Renal cortex interstitium (tissue), 11 donors: Measurements from ENCODE around the gene XRRA1. TPM values are rescaled to one million over a fixed set of nuclear protein-coding genes. Genes with fewer than 3 reads are reported as not detected.
"Not testable (repeated sequence)": the region's sequence is repeated elsewhere in the genome, so short reads cannot be mapped to it uniquely, and the experiment has no call there.

ENCODE experiments used
- DNase-seq, 11 donors: peaks; one replicate each; pipeline ENCODE4 v3.0.0-alpha.2; 2013; ENCODE audit warnings: low read depth in 9 of 11, low spot score in 4 of 11; ENCODE audit errors: extremely low read depth in 1 of 11
- polyA plus RNA-seq, 3 donors: library from polyadenylated mRNA; unstranded; fragments of 120-200 nt; gene quantifications; one replicate each; pipeline ENCODE4 v1.2.1, GENCODE V29; 2013; ENCODE audit not compliant: insufficient read length in 3 of 3

XRRA1 gene
- polyA plus RNA-seq, 3 donors: 6.2 to 14.6 (median 9.8) TPM

DNA sequence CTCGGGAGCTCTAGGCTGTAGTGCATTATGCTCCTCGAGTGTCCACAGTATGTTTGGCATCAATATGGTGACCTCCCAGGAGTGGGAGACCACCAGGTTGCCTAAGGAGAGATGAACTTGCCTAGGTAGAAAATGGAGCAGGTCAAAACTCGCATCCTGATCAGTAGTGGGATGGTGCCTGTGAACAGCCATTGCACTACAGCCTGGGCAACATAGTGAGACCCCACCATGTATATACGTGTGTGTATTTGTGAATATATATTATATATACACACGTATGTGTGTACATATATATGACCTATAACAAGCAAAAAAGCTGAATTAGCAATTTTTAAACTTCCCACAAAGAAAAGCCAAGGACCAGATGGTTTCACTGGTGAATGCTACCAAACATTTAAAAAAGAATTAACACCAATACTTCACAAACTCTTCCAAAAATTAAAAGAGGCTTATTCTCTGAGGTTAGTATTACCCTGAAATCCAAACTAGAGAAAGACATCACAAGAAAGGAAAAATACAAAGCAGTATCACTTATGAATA, 102.8 kb downstream of the XRRA1 start:
- DNase-seq: no peak

DNA sequence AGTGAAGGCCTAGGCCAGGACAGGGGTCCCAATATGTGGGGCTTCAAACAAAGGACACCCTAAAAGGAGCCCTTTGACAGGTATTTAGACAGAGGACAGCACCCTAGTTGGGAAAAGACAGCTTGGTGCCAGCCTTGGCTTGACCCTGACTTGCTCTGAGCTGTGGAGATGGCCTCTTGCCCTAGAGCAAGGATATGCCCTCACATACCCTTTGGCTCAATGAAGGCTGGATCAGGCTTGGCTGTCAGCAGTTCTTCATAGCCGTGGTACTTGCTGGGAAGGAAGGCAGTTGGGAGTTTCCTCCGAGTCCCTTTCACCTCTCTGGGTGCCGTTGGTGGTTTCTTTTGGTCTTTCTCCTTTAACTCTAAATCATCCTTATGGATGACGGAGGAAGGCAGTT, 104.0 kb downstream of the XRRA1 start:
- no peak for DNase-seq

DNA sequence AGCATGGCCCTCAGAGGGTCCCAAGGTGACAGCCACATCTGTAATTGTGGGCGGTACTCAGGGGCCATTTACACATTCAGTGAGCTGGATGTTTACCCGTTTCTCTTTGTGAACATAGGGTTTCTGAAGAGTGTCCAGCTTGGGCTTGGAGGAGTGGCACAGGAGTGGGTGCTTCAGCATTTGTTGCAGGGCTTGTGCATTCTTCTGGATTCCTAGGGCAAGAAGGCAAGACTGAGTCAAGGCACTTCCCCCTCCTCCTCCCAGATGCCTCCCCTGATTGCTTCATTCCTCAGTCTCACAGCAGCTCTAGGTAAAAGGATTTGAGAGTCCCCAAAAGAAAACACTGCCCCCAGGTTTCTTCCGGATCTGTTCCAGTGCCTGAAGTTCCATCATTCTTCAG, 104.8 kb downstream of the XRRA1 start:
- DNase-seq: no peak

DNA sequence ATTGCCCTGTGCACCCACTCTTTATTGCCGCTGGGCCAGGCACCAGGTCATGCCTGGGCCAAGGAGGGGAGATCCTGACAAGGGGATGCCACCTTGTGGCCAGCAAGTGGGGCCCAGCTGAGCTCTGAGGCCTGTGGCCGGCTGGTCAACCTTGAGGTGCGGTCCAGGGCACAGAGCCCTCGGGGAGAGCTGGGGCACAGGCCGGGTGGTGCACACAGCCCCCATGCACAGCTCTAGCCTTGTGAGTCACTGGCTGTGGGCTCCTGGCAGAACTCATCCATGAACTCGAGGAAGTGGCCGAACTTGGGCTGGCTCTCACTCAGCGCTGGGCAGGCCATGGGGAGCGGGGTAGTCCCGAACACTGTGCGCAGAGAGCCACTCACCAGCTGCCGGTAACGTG, 105.9 kb downstream of the XRRA1 start:
- no peak for DNase-seq

DNA sequence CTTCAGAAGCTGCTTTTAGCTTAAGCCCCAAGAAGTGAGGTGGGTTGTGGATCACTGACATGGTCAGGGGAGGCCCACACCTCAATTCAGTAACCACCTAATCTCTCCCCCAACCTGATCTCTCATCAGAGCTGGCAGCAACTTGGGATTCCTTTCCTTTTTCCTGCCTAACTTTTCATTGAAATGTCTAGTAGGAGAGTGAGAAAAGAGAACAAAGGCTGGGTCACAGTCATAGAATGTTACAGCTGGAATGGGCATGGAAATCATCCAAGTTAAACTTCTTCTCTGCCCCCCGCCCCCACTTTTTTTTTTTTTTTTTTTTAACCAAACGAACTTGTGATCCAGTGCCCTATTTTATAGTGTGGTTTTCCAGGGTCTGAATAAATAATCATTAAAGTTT, 108.4 kb downstream of the XRRA1 start:
- no peak for DNase-seq

DNA sequence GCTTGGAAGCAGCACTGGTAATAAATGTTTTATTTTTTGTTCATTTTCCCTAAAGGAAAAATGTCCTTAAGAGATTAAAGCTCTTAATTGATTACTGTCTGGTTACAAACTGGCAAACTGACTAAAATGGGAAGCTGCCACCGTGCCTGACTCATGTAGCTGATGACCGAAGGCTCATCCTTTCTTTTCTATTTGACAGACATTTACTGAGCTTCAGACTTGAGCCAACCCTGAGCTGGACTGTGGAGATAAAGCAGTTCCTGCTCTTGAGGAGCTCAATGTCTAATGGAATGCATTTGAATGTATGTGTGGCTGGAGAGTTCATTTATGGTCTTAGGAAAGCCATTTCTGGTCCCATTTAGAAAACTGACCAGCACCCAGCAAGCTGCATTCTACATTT, 108.9 kb downstream of the XRRA1 start:
- no peak for DNase-seq

DNA sequence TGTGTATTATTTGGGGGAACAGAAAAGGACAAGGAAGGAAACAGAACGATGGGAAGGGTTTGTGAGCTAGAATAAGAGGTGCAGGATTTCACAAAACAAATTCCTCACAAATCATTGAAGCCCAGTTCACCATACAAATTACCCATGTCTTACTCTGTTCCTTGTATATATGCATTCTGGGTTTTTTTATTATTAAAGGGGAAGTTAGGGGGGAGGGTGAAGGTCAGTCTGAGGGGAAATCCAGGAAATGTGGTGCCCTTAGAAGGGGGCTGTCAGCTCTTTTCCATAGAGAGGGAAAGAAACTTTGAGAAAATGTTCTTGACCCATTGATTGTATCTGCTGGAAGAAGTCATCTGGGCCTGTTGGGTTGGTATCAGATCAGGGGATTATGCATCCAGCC, 109.4 kb downstream of the XRRA1 start:
- no peak for DNase-seq

DNA sequence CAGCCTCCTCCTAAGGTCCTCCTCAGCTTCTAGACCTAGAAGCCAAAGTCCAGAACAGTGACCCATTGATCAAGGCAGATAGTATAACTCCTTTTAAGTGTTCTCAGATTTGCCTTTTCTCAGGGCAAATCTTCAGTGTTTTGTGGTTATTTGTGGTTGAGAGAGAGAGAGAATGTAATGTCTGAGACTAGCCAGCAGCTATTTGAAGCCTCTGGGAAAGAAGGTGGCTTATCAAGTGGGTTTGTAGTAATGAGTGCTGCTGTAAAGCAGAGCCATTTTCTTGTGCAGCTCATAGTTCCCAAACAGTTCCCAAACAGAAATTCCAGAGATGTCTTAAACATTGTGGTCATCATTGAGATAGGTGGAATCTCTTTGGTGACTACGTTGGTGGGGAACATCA, 110.7 kb downstream of the XRRA1 start:
- DNase-seq: no peak

DNA sequence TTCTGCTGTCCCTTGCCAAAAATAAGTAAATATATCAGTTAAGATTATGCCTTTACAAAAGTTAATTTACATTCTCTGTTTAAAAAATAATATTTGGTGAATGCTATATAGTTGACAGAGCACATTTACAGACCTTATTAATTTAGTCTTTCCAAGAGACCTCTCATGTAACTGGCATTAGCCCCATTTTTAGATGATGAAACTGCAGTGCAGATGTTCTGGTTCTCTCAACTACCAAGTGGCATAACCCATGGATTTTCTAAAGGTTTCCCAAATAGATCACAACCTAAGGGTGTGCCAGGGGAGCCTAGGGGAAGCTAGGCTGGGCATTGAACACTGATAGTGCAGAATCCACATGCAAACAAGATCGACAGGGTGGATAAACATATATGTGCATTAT, 111.7 kb downstream of the XRRA1 start:
- DNase-seq: no peak

DNA sequence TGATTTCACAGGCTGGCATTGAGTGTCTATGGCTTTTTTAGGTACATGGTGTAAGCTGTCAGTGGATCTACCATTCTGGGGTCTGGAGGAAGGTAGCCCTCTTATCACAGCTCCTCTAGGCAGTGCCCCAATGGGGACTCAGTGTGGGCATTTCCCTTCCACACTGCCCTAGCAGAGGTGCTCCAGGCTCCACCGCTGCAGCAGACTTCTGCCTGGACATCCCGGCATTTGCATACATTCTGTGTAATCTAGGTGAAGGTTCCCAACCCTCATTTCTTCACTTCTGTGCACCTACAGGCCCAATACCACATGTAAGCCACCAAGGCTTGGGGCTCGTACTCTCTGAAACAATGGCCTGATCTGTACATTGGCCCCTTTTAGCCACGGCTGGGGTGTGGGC, 122.0 kb downstream of the XRRA1 start:
- DNase-seq: no peak

DNA sequence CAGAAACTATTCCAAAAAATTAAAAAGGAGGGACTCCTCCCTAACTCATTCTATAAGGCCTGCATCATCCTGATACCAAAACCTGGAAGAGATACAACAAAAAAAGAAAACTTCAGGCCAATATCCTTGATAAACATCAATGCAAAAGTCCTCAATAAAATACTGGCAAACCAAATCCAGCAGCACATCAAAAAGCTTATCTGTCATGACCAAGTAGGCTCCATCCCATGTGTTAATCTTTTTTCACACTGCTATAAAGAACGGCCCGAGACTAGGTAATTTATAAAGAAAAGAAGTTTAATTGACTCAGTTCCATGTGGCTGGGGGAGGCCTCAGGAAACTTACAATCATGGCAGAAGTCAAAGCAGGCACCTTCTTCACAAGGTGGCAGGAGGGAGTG, 123.3 kb downstream of the XRRA1 start:
- not testable (repeated sequence) for DNase-seq

DNA sequence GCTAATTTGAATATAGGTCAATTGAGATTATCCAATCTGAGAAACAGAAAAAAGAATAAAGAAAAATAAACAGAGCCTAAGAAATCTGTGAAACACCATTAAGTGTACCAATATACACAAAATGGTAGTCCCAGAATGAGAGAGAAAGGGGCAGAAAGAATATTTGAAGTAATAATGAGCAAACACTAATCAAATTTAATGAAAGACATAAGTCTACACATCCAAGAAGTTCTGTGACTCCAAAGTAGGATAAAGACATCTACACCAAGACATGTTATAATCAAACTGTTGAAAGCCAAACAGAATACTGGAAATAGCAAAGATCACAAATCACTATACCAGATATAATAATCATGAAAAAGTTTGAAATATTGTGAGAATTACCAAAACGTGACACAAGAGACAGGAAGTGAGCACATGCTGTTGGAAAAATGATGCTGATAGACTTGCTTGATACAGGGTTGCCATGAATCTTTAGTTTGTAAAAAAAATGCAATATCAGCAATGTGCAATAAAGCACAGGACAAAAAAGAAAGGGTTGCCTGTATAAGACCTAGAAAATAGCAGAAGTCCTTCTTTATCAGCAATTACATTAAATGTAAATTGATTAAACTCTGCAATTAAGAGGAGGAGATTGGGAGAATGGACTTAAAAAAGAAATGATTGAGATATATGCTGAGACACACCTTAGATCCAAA, 124.5 kb downstream of the XRRA1 start:
- no peak for DNase-seq

DNA sequence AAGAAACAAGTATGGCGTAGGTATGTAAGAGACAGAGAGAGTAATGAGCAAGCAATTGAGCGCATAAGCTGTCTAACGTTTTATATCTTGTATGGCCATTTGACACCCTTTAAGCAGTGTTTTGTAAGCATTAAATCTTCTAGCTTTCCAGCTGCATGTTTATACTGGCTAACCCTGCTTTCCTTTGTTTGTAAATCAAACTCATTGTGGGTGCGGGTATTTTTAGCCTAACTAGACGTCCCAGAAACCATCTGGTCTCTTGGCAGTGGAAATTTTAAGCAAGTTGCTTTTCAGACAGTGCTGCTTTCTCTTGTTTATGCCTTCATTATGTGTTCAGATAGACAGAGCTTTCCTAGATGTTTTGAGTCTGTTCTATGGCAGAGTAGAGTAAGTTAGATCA, 126.7 kb downstream of the XRRA1 start:
- peak; percentile 66 to 90 (median 80) for DNase-seq

DNA sequence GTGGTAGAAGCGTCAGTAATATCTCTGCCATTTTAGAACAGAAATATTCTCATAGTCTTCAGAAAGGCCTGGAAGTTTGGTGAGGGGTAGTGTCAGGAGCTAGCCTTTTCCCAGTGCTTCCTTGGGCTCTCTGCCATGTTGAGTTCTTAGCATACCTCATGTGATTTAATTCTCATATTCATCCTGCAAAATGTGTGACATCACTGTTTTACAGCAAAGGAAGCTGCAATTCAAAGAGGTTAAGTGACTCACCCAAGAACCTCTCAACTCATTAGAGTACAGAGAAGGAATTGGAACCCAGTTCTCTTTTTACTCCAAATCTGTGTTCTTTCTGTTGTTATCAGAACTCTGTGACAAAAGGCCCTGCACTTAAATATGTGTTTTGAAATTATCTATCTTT, 128.1 kb downstream of the XRRA1 start:
- no peak for DNase-seq

DNA sequence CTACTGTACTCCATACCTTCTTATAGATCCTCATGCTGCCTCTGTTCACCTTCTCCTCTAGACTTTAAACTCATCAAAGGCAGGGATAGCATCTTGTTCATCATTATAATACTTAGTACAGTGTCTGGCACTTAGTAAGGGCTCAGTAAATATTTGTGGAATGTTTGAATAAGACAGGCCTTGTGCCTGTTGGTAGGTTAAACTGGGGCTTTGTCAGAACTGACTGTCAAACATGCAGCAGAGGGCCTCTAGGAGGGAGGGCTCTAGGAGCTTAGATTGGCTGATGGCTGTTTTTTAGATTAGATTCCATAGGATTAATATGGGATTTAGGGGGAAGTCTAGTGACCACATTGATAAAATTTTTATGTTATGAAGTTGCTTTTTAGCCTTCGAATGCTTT, 129.5 kb downstream of the XRRA1 start:
- DNase-seq: no peak

DNA sequence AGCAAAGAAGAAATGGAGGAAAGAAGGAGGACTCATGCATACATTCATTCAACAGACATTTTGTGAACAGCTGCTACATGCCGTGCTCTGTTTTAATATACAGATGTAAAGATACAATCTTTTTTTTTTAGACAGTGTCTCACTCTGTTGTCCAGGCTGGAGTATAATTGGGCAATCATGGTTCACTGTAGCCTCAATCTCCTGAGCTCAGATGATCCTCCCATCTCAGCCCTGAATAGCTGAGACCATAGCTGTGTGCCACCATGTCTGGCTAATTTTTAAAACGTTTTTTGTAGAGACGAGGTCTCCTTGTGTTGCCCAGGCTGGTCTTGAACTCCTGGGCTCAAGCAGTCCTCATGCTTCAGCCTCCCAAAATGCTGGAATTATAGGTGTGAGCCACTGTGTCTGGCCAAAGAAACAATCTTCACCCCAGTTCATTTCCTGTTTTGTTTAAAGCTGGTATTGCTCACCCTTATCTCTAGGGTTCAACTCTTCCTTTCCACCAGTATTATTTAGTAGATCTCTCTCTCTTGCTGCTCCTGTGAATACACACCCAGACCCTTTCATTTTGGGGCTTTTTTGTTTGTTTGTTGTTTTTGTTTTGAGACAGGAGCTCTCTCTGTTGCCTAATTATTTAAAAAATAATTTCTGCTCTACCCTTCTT, 130.5 kb downstream of the XRRA1 start:
- no peak for DNase-seq

DNA sequence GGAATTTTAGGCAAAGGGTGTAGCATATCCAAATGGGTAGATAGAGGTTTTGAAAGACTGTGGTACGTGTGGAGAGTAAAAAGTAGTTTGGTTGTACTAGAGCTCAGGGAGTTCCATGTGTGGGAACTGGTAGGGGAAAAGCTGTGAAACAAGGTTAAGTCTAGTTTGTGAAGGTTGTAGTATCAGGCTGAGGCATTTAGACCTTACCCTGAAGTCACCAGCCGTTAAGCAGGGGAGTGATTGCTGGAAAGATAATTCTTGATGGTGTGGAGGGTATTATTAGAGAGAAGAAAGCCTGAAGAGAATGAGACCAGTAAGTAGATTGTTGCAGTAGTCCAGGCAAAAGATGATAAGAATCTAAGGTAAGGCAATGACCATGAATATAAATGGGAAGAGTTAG, 132.2 kb downstream of the XRRA1 start:
- DNase-seq: no peak

DNA sequence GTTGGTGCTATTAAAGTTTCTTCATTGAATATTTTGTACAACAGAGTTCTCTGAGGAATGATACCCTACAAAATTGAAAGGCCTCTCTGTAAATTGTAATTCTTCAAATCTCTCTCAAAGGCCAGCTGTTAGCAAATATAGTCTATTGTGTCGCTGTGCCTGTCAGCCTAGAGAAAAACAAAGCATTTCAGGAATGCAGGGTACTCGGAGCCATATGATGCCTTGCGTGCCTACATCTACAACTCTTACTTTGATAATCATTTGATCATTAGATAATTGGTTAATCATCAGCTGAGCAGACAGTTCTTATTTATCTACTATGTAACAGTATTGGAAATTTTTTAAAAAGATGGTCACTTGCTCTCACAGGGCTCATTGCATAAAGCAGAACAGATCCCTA, 132.9 kb downstream of the XRRA1 start:
- DNase-seq: no peak

DNA sequence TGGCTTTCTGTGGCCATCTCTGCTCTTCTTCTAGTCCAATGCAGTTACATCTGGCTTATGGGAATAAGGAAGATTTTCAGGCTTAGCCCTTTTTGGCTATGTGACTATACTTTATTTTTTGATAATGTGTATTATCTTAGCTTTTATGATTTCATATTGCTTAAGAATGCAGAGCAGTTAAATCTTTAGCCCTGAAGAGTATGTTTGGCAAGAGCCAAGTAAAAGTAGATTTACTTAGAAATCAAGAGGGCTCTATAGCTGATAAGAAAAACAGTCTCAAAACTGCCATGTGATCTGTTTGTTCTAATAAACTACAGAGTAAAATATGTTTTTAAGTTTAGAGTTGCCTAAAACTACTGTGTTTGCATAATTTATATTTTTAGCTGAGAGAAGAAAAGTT, 139.1 kb downstream of the XRRA1 start:
- no peak for DNase-seq

DNA sequence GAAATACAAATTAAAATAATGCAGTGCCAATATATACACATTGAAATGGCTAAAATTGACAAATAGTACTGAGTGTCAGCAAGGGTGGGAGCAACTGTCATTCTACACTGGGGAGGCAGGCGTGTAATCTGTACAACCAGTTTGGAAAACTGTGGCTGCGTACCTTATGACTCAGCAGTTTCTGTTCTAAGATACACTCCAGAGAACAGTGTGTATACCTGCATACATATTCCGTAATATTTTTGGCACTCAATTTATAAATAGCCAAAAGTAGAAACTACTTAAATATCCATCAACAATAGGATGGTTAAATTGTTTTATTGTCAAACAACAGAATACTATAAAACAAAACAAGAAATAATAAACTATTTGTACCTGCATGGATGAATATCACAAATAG, 142.6 kb downstream of the XRRA1 start:
- DNase-seq: no peak
